Measurements from ENCODE around the gene FANK1. TPM values are rescaled to one million over a fixed set of nuclear protein-coding genes. Genes with fewer than 3 reads are reported as not detected.

Gene FANK1
- total RNA-seq, 1 donor from 2014 or later = 12.5 TPM

DNA sequence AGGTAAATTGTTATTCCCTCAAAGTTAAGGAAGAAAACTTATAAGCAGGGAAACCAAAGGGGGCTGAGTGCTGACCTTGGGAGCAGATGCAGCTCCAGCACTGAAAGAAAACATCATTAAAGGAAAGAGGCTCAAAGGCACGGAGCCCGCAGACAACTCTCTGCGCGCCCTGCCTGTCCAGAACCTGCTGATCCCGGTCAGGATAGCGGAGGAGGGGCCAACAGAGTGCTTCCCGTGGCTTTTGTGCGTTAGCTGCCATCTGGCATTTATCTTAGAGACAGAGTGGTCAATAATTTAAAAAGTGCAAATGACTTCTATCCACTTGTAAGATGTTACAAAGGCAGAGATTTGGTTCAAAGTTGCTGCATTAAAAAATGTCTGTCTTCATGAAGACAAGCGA is 162.1 kb downstream of the FANK1 start:
- peak overlapping the region; percentile 56 for H3K4me2 ChIP-seq
- peaks cover 19% of the 10 kb centered on the region for H3K4me1 ChIP-seq
- no peaks in the 10 kb centered on the region for H3K36me3 ChIP-seq
- H3K27me3 ChIP-seq = no peaks in the 10 kb centered on the region
- Mint-ChIP-seq H3K36me3 (no peaks in the 10 kb centered on the region), H3K9me3 (peaks cover 6% of the 10 kb centered on the region), H3K27ac (peak overlapping the region; percentile 15), H3K27me3 (ENCODE audit: insufficient read depth, low read depth) (peaks cover 6% of the 10 kb centered on the region), H3K4me3 (no peak overlapping the region), H3K4me1 (peaks cover 42% of the 10 kb centered on the region)
- no peak overlapping the region for H3K9ac ChIP-seq
- no peaks in the 10 kb centered on the region for H3K9me3 ChIP-seq (ENCODE audit: low read depth)
- peak; percentile 48 for DNase-seq (ENCODE audit: low spot score)
- H2AFZ ChIP-seq (replicated peaks) = peak overlapping the region; percentile 13
- no peak overlapping the region for H3K27ac ChIP-seq
- no peaks in the 10 kb centered on the region for H4K20me1 ChIP-seq (ENCODE audit: low read depth)
- no peak overlapping the region for H3K4me3 ChIP-seq
- no peaks in the 10 kb centered on the region for H3K79me2 ChIP-seq (ENCODE audit: low read depth)
- no peaks in the 10 kb centered on the region for H3F3A ChIP-seq (ENCODE audit: low read depth)
- TF ChIP-seq EZH2phosphoT487 (IDR thresholded peaks at IDR 0.05) = no peak
- TF ChIP-seq, protein P1, sequence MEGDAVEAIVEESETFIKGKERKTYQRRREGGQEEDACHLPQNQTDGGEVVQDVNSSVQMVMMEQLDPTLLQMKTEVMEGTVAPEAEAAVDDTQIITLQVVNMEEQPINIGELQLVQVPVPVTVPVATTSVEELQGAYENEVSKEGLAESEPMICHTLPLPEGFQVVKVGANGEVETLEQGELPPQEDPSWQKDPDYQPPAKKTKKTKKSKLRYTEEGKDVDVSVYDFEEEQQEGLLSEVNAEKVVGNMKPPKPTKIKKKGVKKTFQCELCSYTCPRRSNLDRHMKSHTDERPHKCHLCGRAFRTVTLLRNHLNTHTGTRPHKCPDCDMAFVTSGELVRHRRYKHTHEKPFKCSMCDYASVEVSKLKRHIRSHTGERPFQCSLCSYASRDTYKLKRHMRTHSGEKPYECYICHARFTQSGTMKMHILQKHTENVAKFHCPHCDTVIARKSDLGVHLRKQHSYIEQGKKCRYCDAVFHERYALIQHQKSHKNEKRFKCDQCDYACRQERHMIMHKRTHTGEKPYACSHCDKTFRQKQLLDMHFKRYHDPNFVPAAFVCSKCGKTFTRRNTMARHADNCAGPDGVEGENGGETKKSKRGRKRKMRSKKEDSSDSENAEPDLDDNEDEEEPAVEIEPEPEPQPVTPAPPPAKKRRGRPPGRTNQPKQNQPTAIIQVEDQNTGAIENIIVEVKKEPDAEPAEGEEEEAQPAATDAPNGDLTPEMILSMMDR (IDR thresholded peaks at IDR 0.05) = no peak
- TF ChIP-seq EZH2 (IDR thresholded peaks at IDR 0.05) = no peak

Small RNA genes lying within 50 kb of the gene (small RNA-seq; reads per million reads assigned to genes)
- gene GNG10P1 (not detected), gene RF00017 (not detected), gene RNU2-42P (not detected)

Other genes starting within 250 kb of the FANK1 start
- gene TEX36, start 213.4 kb upstream of the FANK1 start, total RNA-seq (ENCODE audit: low replicate concordance) = not detected in 2 replicates
- 52.9 and 63.4 TPM in 2 replicates for gene EDRF1, start 176.9 kb upstream of the FANK1 start, total RNA-seq (ENCODE audit: low replicate concordance)
- not detected in 2 replicates for gene MMP21, start 120.7 kb upstream of the FANK1 start, total RNA-seq (ENCODE audit: low replicate concordance)
- gene UROS, start 73.3 kb upstream of the FANK1 start, total RNA-seq (ENCODE audit: low replicate concordance) = 76.3 and 82.2 TPM in 2 replicates
- gene BCCIP, start 73.0 kb upstream of the FANK1 start, total RNA-seq (ENCODE audit: low replicate concordance) = 76.5 and 122 TPM in 2 replicates
- 53.4 and 59.4 TPM in 2 replicates for gene DHX32, start 15.3 kb upstream of the FANK1 start, total RNA-seq (ENCODE audit: low replicate concordance)

Measured in neural progenitor cell (in vitro differentiated cells).